Urinary bladder (tissue), 4 donors: ENCODE measurements around the gene CNOT9. TPM values are rescaled to one million over a fixed set of nuclear protein-coding genes. Genes with fewer than 3 reads are reported as not detected.
"Not testable (repeated sequence)": the region's sequence is repeated elsewhere in the genome, so short reads cannot be mapped to it uniquely, and the experiment has no call there.

Experiments
- DNase-seq: peaks from one replicate; pipeline ENCODE4 v3.0.0-alpha.2; 2015; ENCODE audit errors: extremely low spot score
- H3K27ac ChIP-seq: one replicate; pipeline ENCODE4 v1.5.1; 2013; ENCODE audit warnings: low read depth, mild to moderate bottlenecking, moderate library complexity
- H3K36me3 ChIP-seq: one replicate; pipeline ENCODE4 v1.6.1; 2013; ENCODE audit warnings: mild to moderate bottlenecking, moderate library complexity; ENCODE audit not compliant: insufficient read depth
- H3K4me1 ChIP-seq: one replicate; pipeline ENCODE4 v1.6.1; 2013; ENCODE audit warnings: mild to moderate bottlenecking, moderate library complexity; ENCODE audit not compliant: insufficient read depth
- H3K4me3 ChIP-seq: one replicate; pipeline ENCODE4 v1.5.1; 2013; ENCODE audit warnings: low read depth, low read length
- WGBS: extraction: QIAGEN DNeasy Blood & Tissue Kit; methylation state at CpG from one replicate; pipeline ENCODE4 v1.1.7; 2013; 5-methylcytosine and 5-hydroxymethylcytosine counted together
- polyA plus RNA-seq: library from polyadenylated mRNA; stranded (reverse); fragments of 200-250 nt; gene quantifications from one replicate; pipeline ENCODE4 v1.2.3, GENCODE V29; 2013
- total RNA-seq: library from RNA; depleted of rRNA; stranded (reverse); fragments of >200 nt; gene quantifications from one replicate; pipeline ENCODE4 v1.2.3, GENCODE V29; 2014
- donor health status: healthy with polysubstance abuse.
- donor health status: healthy.

Gene CNOT9, protein sequence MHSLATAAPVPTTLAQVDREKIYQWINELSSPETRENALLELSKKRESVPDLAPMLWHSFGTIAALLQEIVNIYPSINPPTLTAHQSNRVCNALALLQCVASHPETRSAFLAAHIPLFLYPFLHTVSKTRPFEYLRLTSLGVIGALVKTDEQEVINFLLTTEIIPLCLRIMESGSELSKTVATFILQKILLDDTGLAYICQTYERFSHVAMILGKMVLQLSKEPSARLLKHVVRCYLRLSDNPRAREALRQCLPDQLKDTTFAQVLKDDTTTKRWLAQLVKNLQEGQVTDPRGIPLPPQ
- total RNA-seq: 43.8 TPM
- polyA plus RNA-seq: 19.6 TPM

- H3K4me1 ChIP-seq: no peaks in the 10 kb centered on the region
- peak; percentile 99 for DNase-seq
- H3K27ac ChIP-seq: peak within 1 kb of the TSS; percentile 89
- peak within 1 kb of the TSS; percentile 89 for H3K4me3 ChIP-seq
- H3K36me3 ChIP-seq: no peaks in the 10 kb centered on the region
- under 1% methylated on average over 77 of the region's 77 CpGs for WGBS
Observed at GRCh38 chr2:218568190-218569037, at the start of gene CNOT9, which contains the start of gene USP37. Gene CNOT9, plus strand, starts transcription at chr2:218568839. Its CDS starts 116 bp downstream, at chr2:218568955. Gene USP37, minus strand, starts transcription at chr2:218568351. Its CDS starts 9,698 bp downstream, at chr2:218558653.

DNA sequence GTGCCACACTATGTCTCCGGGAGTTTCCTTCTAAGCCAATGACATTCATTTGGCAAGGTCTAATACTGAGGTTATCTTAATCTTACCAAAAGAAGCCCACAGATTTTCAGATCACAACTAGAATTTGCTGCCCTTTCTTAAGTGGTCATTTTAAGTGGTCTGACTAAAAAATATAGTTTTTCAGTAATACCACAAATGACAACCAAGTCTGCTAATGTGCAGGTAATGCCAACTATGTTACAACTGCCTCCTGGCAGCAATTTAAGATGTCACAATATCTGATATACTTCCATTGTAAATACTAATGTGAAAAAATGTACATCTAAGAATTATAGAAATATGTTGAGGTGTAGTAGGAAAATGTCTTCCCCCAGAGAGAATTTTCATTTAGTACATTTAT is 49.8 kb upstream of the CNOT9 start:
- 92% methylated on average over 1 of the region's 1 CpG for whole genome bisulfite sequencing
- Histone ChIP-seq H3K27ac (no peak overlapping the region), H3K36me3 (no peaks in the 10 kb centered on the region), H3K4me3 (no peak overlapping the region), H3K4me1 (no peaks in the 10 kb centered on the region)
- DNase-seq: no peak

- WGBS: 97% methylated on average over 1 of the region's 1 CpG
- Histone ChIP-seq H3K27ac (no peak overlapping the region), H3K36me3 (no peaks in the 10 kb centered on the region), H3K4me1 (no peaks in the 10 kb centered on the region), H3K4me3 (no peak overlapping the region)
- no peak for DNase-seq
Observed at GRCh38 chr2:218523651-218524050, 45.0 kb upstream of the CNOT9 start.

DNA sequence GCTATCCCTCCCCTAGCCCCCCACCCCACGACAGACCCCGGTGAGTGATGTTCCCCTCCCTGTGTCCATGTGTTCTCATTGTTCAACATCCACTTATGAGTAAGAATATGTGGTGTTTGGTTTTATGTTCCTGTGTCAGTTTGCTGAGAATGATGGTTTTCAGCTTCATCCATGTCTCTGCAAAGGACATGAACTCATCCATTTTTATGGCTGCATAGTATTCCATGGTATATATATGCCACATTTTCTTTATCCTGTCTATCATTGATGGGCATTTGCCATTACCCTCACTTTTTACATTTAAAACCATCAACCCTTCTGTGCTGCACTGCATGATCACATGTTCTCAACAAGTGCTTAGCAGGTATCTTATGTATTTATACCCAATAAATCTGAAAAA is 40.2 kb upstream of the CNOT9 start:
- H3K4me1 ChIP-seq, H3K27ac ChIP-seq, H3K4me3 ChIP-seq, H3K36me3 ChIP-seq, DNase-seq: not testable (repeated sequence)
- WGBS: over 99% methylated on average over 2 of the region's 2 CpGs

GRCh38 chr2:218529990-218530389 is 38.6 kb upstream of the CNOT9 start:
- no peaks in the 10 kb centered on the region for H3K4me1 ChIP-seq
- WGBS: 99% methylated on average over 2 of the region's 2 CpGs
- no peak overlapping the region for H3K27ac ChIP-seq
- H3K36me3 ChIP-seq: peaks cover 2% of the 10 kb centered on the region
- DNase-seq: no peak
- no peak overlapping the region for H3K4me3 ChIP-seq

DNA sequence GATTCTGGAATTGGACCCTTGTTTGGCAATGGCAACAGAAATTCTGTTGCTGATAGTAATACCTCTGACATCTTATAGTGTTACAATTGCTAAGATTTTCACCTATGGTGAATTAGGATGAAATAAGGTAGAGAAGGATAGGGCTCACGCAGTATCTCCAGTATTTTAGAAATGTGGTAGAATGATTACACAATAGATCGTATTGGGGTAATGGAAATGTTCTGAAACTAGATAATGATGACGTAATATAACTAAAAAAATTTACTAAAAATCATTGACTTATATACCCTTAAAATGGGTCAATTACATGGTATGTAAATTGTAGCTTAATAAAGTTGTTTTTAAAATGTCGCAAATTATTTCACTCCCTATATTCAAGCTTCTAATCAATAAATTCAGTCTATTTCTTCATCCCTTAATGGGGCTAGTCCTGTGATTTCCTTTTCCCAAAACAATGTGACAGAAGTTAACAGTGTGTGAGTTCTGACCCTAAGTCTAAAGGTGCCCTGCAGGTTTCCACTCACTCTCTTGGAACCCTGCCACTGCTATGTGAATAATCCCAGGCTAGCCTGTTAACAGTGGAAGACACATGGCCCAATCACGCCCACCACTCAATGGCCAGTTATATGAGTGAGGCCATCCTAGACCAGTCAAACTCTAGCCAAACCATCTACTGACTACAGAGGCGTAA is 31.7 kb upstream of the CNOT9 start:
- WGBS: 87% methylated on average over 6 of the region's 6 CpGs
- H3K36me3 ChIP-seq: peaks cover 5% of the 10 kb centered on the region

GRCh38 chr2:218540015-218540414 is 28.6 kb upstream of the CNOT9 start:
- no peak overlapping the region for H3K4me3 ChIP-seq
- H3K27ac ChIP-seq: no peak overlapping the region
- 87% methylated on average over 3 of the region's 3 CpGs for WGBS
- peaks cover 11% of the 10 kb centered on the region for H3K36me3 ChIP-seq
- DNase-seq: no peak
- H3K4me1 ChIP-seq: no peaks in the 10 kb centered on the region

More for the DNA sequence above, 31.7 kb upstream of the CNOT9 start:
- Histone ChIP-seq H3K27ac (no peak overlapping the region), H3K4me1 (no peaks in the 10 kb centered on the region), H3K4me3 (no peak overlapping the region)
- DNase-seq: no peak

- Histone ChIP-seq H3K4me3 (no peak overlapping the region), H3K27ac (no peak overlapping the region), H3K36me3 (peaks cover 14% of the 10 kb centered on the region), H3K4me1 (no peaks in the 10 kb centered on the region)
- WGBS: 99% methylated on average over 1 of the region's 1 CpG
- no peak for DNase-seq
Observed at GRCh38 chr2:218546012-218546411, 22.6 kb upstream of the CNOT9 start.

- Histone ChIP-seq H3K4me1 (no peaks in the 10 kb centered on the region), H3K36me3 (peaks cover 8% of the 10 kb centered on the region), H3K27ac (no peak overlapping the region), H3K4me3 (no peak overlapping the region)
- DNase-seq: no peak
Observed at GRCh38 chr2:218547511-218547910, 21.1 kb upstream of the CNOT9 start.

GRCh38 chr2:218547978-218548377 is 20.7 kb upstream of the CNOT9 start:
- DNase-seq: no peak
- Histone ChIP-seq H3K27ac (no peak overlapping the region), H3K4me1 (no peaks in the 10 kb centered on the region), H3K4me3 (no peak overlapping the region), H3K36me3 (peaks cover 8% of the 10 kb centered on the region)

GRCh38 chr2:218554225-218554624 is 14.4 kb upstream of the CNOT9 start:
- 95% methylated on average over 3 of the region's 3 CpGs for WGBS
- not testable (repeated sequence) for DNase-seq, H3K36me3 ChIP-seq, H3K4me1 ChIP-seq, H3K4me3 ChIP-seq, H3K27ac ChIP-seq

- no peak overlapping the region for H3K27ac ChIP-seq
- peaks cover 2% of the 10 kb centered on the region for H3K36me3 ChIP-seq
- no peaks in the 10 kb centered on the region for H3K4me1 ChIP-seq
- DNase-seq: no peak
- H3K4me3 ChIP-seq: no peak overlapping the region
- WGBS: 77% methylated on average over 4 of the region's 4 CpGs
Observed at GRCh38 chr2:218555527-218555926, 13.1 kb upstream of the CNOT9 start.

DNA sequence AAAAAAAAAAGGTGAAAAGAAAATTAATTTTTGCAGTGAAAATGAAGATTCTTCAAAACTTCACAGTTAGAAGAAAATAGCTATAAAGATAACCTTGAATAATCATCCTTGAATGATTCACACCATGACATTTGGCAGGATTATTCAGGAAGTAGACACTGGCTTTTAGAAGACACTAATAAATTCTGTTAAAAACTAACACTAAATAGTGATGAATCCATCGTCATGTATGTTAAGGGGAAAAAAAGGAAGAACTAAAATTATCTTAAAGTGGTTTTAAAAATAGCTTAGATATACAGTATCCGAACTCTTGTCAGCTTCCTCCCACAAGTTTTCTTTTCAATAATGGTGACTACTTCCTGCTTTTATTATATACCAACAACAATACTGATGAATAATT is 10.7 kb upstream of the CNOT9 start:
- H3K4me1 ChIP-seq: no peaks in the 10 kb centered on the region
- DNase-seq: no peak
- peaks cover 2% of the 10 kb centered on the region for H3K36me3 ChIP-seq
- H3K4me3 ChIP-seq: no peak overlapping the region
- WGBS: 69% methylated on average over 2 of the region's 2 CpGs
- no peak overlapping the region for H3K27ac ChIP-seq
